ENCODE results near the gene ARHGAP15.

ARHGAP15 gene

DNA sequence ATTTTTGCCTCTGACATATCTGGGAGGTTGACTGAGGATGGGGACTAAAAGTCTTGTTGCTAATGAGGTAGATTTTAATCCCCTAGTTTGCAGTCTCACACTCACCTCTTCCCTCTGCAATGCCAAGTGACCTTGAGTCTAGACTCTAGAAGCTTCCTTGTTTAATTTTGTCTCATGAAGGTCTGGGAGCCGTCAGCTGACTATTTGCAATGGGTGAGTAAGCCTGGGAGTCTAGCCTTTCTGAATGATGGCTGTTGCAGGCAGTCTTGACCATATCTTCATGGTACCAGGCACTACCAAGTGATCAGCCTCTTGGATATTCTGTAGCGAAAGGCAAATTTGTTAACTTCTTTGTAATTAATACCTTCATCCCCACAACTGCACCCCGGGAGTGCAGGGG is 61.2 kb downstream of the ARHGAP15 start:
- TF ChIP-seq, protein P1, sequence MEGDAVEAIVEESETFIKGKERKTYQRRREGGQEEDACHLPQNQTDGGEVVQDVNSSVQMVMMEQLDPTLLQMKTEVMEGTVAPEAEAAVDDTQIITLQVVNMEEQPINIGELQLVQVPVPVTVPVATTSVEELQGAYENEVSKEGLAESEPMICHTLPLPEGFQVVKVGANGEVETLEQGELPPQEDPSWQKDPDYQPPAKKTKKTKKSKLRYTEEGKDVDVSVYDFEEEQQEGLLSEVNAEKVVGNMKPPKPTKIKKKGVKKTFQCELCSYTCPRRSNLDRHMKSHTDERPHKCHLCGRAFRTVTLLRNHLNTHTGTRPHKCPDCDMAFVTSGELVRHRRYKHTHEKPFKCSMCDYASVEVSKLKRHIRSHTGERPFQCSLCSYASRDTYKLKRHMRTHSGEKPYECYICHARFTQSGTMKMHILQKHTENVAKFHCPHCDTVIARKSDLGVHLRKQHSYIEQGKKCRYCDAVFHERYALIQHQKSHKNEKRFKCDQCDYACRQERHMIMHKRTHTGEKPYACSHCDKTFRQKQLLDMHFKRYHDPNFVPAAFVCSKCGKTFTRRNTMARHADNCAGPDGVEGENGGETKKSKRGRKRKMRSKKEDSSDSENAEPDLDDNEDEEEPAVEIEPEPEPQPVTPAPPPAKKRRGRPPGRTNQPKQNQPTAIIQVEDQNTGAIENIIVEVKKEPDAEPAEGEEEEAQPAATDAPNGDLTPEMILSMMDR (conservative IDR thresholded peaks at IDR 0.05): no peak
- no peak overlapping the region for H3K27ac ChIP-seq

DNA sequence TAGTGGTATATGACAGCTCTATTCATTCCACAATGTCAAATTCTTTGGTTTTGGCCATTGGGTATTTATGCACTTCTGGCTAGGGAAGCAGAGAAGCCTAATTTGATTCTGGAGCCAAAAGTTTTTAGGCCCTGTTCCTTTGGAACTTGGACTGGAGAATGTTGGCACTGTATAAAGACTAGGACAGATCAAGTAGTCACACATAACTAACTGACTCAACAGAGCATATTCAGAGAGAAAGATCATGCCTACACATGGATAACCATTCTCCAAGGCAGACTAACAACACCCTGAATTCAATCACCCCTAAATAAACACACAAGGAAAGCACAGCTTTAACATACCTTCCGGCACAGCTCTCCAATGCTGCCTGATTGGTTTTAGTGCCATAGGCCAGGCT is 62.9 kb downstream of the ARHGAP15 start:
- TF ChIP-seq, protein P1 (conservative IDR thresholded peaks at IDR 0.05): no peak
- H3K27ac ChIP-seq: no peak overlapping the region

DNA sequence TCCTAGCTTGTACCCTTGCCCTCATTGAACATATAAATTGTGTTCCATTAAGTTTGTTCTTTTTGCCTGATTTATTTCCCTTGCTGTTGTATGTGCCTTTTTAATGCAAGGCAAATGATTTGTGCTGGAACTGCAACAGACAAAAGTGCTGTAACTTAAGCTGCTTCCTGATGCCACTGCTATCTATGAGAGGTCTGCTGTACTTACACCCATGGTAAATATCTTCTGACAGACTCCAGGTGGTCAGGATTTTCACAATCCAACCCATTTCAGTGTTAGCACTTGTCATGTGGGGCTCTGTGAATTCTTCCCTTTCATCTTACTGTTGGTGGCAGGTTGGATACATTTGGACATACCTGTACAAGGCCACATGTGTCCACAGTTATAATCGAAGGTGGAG is 63.5 kb downstream of the ARHGAP15 start:
- TF ChIP-seq, protein P1 (conservative IDR thresholded peaks at IDR 0.05): no peak
- no peak overlapping the region for H3K27ac ChIP-seq

DNA sequence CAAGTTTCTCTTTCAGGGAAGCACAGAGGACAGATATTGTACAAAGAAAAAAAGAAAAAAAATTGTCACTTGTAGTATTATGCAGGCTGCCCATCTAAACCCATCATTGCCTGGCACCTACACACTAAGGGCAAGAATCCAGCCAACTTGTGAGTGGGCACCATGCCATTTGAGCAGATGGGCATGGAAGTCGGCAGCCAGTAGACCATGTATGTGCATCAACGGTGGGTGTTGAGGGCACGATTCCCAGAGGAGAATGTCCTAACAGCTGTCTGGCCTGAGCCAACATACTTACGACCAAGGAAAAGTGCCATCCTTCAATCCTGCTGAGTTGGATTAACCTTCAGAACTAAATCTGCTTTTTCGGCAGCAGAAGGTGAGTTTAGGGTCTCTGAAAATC is 63.9 kb downstream of the ARHGAP15 start:
- TF ChIP-seq, protein P1 (conservative IDR thresholded peaks at IDR 0.05): no peak
- no peak overlapping the region for H3K27ac ChIP-seq

DNA sequence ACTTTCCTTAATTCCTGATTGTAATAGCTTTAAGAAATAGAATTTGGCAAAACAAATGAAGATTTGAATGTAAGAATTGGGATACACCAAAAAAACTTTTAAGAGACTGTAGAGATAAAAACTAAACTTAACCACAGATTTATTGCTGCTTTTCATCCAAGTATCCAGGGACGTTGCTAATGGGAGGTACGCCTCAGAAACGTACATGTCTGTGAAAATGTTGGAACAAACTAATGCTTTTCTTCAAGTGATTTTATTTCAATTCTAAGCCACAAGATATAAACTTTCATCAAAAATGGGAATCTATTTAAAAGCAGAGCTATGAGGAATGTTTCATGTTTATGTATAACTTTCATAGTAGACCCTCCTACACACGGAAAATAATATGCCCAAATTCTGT is 66.3 kb downstream of the ARHGAP15 start:
- H3K27ac ChIP-seq: no peak overlapping the region
- TF ChIP-seq, protein P1 (conservative IDR thresholded peaks at IDR 0.05): no peak

DNA sequence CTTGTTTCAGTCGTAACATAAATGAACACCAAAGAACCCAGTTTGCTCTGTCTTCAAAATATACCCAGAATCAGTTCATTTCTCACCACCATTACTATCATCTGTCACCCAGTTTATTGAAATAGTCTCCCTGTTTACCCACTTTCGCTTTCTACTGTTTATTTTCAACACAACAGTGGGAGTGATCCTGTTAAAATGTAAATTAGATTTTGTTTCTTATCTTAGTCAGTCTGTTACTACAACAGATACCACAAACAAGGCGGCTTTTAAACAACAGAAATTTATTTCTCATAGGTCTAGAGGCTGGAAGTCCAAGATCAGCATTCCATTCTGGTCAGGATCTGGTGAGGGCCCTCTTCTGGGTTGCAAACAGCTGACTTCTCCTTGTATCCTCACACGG is 74.8 kb downstream of the ARHGAP15 start:
- TF ChIP-seq, protein P1 (conservative IDR thresholded peaks at IDR 0.05): no peak
- H3K27ac ChIP-seq: no peak overlapping the region

DNA sequence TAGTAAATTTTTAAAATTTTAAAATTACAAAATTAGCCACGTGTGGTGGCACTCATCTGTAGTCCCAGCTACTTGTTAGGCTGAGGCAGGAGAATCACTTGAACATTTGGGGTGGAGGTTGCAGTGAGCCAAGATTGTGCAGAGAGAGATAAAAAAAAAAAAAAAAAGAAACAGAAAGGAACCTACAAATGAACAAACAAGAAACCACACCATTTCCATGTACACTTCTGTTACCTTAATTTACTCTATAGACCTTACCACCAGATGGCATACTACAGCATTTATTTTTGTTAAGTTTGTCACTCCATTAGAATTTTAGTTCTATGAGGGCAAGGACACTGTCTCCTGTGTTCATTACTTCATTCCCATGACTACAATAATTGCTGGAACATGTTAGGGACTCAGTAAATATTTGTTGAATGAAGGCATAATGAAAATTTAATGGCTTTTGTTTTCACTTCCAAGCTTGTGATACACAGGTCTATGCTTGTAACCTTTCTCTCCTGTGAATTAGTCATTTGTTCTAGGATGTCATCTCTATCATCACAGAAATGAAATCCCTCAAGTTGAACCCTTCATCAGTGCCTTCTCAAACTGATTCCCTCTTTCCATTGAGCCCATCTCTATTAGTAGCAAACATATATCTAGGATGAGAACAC is 76.0 kb downstream of the ARHGAP15 start:
- no peak overlapping the region for H3K27ac ChIP-seq

More for the DNA sequence above, 76.0 kb downstream of the ARHGAP15 start:
- TF ChIP-seq, protein P1 (conservative IDR thresholded peaks at IDR 0.05): peak; percentile 68
